ENCODE results near the gene KCNJ1.

- TF ChIP-seq CTCF (IDR thresholded peaks at IDR 0.05) (no peak), POLR2A (IDR thresholded peaks at IDR 0.05) (no peak)
Observed at GRCh38 chr11:128894685-128895084, 27.6 kb upstream of the KCNJ1 start.
